Retinal pigment epithelial cell (primary cell): ENCODE data around the gene PSMA2.
A peak's percentile ranks its signal among the peaks of the same experiment; 100 is the strongest.

Experiments
- DNase-seq: peaks from one replicate; pipeline ENCODE4 v3.0.0-alpha.2; 2010; ENCODE audit warnings: low read depth
- H3K4me3 ChIP-seq: 2 replicates; pipeline ENCODE4 v1.5.1; 2011; ENCODE audit warnings: mild to moderate bottlenecking, low read length, control low read depth, moderate library complexity
- CTCF ChIP-seq: conservative IDR thresholded peaks from 2 replicates; pipeline ENCODE4 v1.5.1; 2011; ENCODE audit warnings: low read depth, low read length, control low read depth, inconsistent platforms

Gene PSMA2

GRCh38 chr7:42972699-42973500 is 40.9 kb upstream of the PSMA2 start:
- TF ChIP-seq CTCF: no peak
- H3K4me3 ChIP-seq: no peak overlapping the region
- DNase-seq: peak; percentile 4

- no peak for DNase-seq
- no peak for TF ChIP-seq CTCF
- no peak overlapping the region for H3K4me3 ChIP-seq
Measured at GRCh38 chr7:42967391-42967790, 35.4 kb upstream of the PSMA2 start.

GRCh38 chr7:42964849-42965805 is 33.2 kb upstream of the PSMA2 start:
- TF ChIP-seq CTCF: no peak
- no peak overlapping the region for H3K4me3 ChIP-seq
- DNase-seq: no peak

GRCh38 chr7:42964293-42964692 is 32.3 kb upstream of the PSMA2 start:
- no peak overlapping the region for H3K4me3 ChIP-seq
- no peak for DNase-seq
- no peak for TF ChIP-seq CTCF

GRCh38 chr7:42961170-42961569 is 29.2 kb upstream of the PSMA2 start:
- DNase-seq: no peak
- no peak overlapping the region for H3K4me3 ChIP-seq
- TF ChIP-seq CTCF: no peak

- DNase-seq: no peak
- no peak overlapping the region for H3K4me3 ChIP-seq
- TF ChIP-seq CTCF: no peak
Measured at GRCh38 chr7:42960762-42961161, 28.8 kb upstream of the PSMA2 start.
